ENCODE results near the gene TLN1. TPM values are rescaled to one million over a fixed set of nuclear protein-coding genes. Genes with fewer than 3 reads are reported as not detected.

The TLN1 gene
- total and polyA plus RNA-seq, 2 of the 8 experiments (the other 6 are each of a cell fraction or from before 2014, with no cell fraction given), result 28.1 to 90.1 TPM

GRCh38 chr9:35697486-35697885, 34.5 kb downstream of the TLN1 start (continued):
- TF ChIP-seq CHD7 (IDR thresholded peaks at IDR 0.05; ENCODE audit: insufficient replicate concordance, low read length) (no peak), HDAC2 (IDR thresholded peaks at IDR 0.05; ENCODE audit: borderline replicate concordance in 1 of 2, low read depth in 2 of 2, low read length in 2 of 2) (no peak), ZNF274 (IDR thresholded peaks at IDR 0.05; ENCODE audit: borderline replicate concordance, extremely low read depth, low read length) (no peak), RNF2 (IDR thresholded peaks at IDR 0.05; ENCODE audit: borderline replicate concordance, low read depth, low read length, missing control alignments, poor library complexity, severe bottlenecking) (no peak), NRF1 (IDR thresholded peaks at IDR 0.05; ENCODE audit: low read depth, low read length) (no peak), PHF8 (conservative IDR thresholded peaks at IDR 0.05; ENCODE audit: low read depth, low read length) (no peak), EZH2 (IDR thresholded peaks at IDR 0.05; ENCODE audit: low read depth, low read length, severe bottlenecking) (no peak), ATF3 (IDR thresholded peaks at IDR 0.05; ENCODE audit: insufficient read depth, low read depth, low read length) (no peak), ASH2L (IDR thresholded peaks at IDR 0.05; ENCODE audit: low read length) (no peak), EGR1 (IDR thresholded peaks at IDR 0.05; ENCODE audit: borderline replicate concordance, low read depth, low read length) (no peak)
